ENCODE results near the gene ZNF678. TPM values are rescaled to one million over a fixed set of nuclear protein-coding genes. Genes with fewer than 3 reads are reported as not detected.
"Not testable (repeated sequence)": the region's sequence is repeated elsewhere in the genome, so short reads cannot be mapped to it uniquely, and the experiment has no call there.

Gene ZNF678
- polyA plus RNA-seq, 10 donors, result 6.3 to 11.4 (median 8.8) TPM

DNA sequence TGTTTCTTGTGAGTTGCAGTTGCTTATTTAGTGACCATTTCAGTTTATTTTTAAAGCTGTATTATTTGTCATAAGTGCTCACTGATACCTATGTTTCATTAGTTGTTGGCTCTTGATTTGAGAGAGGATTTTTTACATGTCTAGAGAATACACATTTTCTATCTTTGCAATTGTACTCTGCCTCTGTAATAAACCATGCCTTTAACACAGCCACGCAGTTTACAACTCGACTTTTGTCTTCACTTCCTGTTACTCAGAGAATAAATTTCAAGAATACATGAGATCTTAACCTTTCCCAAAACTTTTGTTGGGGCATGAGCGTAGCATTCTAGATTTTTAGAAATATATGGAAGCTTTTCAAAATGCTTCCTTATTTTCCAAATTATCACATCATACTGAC lies 14.9 kb upstream of the ZNF678 start:
- no peak for DNase-seq

DNA sequence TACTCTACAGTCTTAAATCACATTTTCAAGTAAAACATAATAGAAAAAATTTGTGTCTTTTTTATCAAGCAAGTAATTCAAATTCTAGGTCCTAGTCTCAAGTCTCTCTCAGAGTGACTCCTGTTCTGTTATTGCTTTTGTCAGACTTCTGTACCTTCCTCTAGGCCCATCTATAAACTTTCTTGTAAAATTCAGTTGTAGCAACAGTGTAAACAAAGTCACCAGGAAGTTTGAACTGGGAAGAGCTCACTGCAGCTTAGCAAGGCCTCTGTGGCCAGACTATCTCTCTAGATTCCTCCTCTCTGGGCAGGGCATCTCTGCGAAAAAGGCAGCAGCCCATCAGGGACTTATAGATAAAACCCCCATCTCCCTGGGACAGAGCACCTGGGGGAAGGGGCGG lies 13.5 kb upstream of the ZNF678 start:
- DNase-seq, result no peak

DNA sequence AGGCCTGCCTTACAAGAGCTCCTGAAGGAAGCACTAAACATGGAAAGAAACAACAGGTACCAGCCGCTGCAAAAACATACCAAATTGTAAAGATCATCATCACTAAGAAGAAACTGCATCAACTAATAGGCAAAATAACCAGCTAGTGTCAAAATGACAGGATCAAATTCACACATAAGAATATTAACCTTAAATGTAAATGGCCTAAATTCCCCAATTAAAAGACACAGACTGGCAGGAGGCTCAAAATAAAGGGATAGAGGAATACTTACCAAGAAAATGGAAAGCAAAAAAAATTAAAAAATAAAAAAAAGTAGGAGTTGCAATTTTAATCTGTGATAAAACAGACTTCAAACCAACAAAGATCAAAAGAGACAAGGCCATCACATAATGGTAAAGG lies 11.5 kb upstream of the ZNF678 start:
- not testable (repeated sequence) for DNase-seq

DNA sequence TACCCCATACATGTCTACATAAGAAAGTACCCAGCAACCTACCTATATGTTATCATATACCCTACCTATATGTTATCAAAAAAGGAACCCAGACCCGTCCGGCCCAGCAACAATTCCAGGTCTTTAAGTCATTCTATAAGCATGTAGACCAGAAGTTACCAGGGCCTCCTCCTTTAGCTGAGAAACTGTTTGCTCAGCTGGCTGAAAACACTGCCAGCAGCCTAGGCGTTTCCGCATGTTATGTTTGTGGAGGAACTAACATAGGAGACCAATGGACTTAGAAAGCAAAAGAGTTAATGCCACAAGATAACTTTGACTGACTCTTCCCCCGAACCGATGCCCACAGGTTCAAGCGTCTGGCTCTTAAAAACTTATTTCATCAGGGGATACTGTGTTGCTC lies 7.1 kb upstream of the ZNF678 start:
- DNase-seq, result no peak

DNA sequence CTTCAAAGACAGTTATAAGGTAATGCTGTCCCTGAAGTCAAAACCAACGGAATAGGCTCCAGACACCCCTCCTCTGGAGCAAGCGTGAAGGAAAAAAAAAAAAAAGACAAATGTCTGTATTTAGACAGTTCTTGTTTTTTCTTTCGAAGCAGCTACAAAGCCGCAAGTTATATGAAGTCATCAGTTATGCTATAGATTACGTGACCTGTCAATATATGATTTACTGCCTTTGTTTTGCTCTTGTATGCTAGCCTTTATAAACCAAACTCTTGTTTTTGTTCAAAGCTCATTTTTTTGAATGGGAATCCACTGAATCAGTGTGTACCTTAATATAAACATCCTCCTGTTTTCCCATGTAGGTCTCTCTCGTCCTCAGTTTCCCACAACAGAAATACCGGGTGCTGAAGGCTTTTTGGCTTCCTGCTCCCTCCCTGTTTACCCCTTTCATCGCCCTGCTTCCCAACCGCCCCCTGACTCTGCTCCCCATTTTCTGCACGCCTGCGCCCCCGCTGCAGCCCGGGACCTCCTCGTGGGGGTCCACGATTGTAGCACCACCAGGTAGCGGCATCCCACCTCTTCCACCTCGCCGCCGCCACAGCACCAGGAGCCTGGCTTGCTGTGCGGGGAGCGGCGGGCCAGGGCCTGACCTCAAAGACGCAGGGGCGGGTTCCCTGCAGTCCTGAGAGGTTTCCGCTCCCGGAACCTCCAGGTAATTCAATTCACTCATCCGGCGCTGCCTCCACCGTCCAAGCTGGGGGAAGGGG lies 5.2 kb upstream of the ZNF678 start:
- DNase-seq, result no peak

DNA sequence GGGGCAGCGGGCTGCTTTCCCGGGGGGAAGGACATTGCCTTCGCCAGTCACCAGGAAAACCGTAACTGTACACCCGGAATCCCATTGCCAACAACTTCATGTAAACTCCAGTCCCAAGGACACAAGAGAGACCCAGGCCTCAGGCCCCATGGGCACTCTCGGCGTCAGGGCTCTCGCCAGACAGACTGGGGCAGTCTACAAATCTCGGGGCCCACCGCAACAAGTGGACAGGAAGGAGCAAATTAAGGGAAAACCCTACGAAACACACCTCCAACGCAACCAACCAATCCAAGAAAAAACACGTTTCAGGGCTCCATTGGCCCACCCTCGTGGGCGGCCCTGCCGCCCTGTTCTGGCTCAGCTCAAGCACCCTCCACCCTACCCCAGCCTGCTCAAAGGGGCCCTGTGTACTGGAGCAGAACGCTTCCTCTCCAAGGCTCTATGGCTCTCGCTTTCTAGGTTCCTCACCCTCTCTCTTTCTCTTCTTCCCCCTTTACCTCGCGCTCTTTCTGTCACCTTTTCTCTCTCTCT lies 4.6 kb upstream of the ZNF678 start:
- DNase-seq, result no peak

DNA sequence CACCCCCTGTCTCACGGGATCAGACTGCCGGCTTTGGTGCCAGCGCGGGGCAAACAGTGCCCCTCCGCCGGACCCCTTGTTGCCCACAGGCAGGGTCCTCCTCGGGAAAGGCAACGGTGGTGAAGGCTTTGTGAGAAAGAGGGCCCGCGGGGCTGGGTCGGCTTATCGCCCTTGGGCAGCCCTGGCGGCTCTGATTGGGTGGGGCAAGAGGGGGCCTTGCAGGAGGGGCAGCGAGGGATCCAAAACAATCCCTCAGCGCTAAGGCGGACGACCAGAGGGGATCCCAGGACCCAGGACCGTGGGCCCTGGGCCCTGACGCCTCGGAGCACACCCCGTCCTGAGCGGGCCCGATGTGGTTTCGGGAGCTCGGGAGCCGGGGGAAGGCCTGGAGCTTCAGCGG lies 3.9 kb upstream of the ZNF678 start:
- DNase-seq, result no peak

DNA sequence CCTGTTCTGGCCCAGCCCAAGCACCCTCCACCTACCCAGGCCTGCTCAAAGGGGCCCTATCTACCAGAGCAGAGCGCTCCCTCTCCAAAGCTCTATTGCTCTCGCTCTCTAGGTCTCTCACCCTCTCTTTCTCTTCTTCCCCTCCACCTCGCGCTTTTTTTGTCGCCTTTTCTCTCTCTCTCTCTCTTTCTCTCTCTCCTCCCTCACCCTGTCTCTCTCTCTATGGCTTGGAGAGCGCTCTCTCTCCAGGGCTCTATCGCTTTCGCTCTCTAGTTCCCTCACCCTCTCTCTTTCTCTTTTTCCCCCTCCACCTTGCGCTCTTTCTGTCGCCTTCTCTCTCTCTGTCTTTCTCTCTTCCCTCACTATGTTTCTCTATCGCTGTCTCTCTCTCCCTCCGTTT lies 3.4 kb upstream of the ZNF678 start:
- DNase-seq, result no peak

DNA sequence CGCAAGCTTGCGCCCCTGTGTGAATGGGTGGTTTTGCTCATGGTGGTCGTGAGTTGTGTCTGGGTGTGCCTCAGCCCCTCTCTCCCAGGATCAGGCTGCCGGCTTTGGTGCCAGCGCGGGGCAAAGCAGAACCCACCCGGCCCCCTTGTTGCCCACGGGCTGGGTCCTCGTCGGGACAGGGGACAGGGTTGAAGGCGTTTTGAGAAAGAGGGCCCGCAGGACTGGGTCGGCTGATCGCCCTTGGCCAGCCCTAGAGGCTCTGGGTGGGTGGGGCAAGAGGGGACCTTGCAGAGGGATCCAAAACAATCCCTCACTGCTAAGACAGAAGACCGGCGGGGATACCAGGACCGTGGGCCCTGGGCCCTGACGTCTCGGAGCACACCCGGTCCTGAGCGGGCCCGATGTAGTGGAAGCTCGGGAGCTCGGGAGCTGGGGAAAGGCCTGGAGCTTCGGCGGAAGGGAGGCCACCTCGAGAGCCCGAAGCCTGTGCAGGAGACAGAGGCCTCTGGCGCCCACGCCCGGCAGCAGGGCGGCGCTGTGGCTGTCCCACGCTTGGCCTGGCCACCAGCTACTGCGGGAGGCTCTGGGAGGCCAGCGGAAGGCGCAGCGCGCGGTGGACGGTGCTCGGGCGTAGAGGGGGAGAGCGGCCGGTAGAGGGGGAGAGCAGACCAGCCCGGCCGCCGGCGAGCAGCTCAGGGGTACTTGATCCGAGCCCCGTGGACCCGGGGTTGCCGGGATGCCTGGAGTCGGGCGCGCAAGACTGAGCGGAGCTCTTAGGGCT lies 2.8 kb upstream of the ZNF678 start:
- DNase-seq, result peak in 1 of 3 donors; percentile 52

DNA sequence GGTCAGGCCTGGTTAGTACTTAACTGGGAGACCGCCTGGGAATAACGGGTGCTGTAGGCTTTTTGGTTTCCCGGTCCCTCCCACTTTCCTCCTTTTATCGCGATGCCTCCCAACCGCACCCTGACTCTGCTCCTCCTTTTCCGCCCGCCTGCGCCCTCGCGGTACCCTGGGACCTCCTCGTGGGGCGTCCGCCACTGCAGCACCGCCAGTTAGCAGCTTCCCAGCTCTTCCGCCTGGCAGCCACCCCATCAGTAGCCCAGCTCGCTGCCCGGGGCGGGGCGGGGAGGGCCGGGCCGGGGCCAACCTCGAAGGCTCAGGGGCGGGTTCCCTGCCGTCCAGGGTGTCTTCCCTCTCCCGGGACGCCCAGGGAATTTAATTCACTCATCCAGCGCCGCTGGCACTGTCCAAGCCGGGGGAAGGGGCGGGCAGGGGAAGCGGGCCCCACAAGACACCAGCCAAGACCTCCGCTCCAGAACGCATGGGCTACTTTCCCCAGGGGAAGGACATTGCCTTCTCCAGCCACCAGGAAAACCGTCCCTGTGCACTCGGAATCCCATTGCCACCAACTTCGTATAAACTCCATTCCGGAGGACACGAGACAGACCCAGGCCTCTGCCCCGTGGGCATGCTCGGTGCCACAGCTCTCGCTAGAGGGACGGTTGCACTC lies 2.0 kb upstream of the ZNF678 start:
- DNase-seq, result no peak

DNA sequence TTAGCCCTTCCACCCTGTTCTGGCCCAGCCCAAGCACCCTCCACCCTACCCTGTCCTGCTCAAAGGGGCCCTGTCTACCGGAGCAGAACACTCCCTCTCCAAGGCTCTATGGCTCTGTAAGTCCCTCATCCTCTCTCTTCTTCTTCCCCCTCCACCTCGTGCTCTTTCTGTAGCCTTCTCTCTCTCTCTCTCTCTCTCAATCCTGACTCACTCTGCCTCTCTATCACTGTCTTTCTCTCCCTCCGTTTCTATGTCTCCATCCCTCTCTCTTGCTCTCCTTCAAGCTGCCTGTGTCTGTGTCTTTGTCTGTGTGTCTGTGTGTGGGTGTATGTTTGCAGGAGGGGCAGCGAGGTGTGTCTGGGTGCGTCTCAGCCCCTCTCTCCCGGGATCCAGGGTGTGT lies 1.3 kb upstream of the ZNF678 start:
- no peak for DNase-seq

DNA sequence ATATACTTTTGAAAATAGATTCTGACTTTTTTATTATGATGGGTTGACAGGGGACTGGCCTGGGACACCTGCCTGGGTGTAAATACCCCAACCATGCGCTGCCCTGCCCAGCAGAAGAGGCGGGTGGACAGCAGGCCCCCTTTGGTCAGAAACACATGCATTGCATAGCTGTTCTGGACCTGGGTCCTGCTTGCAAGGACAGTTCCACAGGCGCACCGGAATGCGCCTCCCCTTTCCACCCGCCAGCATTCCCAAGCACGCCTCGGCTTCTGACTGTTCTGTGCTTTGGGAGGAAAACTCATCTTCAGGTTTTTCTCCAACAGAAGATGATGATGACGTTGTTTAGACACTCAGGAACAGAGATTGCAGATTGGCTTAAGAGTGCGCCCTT lies 428 bp upstream of the ZNF678 start:
- DNase-seq, result no peak

DNA sequence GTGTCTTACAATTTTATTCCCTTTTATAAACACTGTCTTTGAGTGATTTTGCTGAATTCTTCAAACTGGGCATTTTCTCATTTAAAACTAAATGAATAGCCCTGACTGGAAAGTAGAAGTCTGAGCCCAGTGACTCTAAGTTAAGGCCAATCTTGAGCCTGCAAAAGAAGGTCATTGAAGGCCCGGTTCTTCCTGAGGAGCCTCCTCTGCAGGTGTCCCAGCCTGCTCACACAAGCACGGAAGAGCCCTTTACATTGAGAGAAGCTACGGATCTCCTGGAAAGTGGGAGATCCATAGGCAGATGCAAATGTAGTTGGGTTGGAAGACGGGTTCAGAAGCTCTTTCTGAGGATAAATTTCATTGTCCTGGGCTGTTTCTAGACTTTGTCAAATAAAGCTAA lies 3.9 kb downstream of the ZNF678 start:
- DNase-seq, result no peak

DNA sequence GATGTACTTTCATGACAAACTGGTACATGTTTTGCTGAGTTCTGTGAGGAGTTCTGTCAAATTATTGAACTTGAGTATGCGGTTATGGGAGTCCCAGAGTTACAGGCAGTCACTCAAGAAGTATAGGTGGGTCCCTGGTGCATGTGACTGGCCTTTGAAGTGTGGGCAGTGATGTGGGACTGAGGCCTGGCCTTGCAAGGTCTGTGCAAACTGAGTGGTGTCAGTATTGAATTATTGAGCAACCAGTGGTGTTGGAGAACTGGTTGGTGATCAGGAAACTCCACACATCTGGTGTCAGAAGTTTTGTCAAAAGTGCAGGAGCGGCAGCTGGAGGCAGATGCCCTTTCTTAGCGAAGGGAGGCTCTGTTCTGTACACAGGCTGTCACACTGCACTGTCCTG lies 5.2 kb downstream of the ZNF678 start:
- DNase-seq, result no peak

DNA sequence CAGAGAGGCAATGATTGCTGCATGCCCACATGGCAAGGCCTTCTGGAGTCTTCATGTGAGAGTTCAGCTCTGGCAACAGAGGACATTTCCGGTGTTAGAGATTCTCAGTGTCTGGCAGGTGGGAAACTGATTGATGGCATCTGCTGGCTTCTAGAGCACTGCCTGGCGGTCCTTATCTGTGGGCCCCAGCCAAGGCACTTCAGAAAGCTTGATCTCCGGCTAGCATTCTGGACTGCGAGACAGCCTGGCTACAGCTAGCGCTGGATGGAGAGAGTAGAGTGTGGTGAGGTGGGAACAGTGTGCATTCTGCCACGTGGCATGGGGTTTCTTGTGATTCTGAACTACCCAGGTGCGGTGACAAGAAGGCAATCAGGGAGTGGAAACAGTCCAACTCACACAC lies 9.4 kb downstream of the ZNF678 start:
- DNase-seq, result no peak

DNA sequence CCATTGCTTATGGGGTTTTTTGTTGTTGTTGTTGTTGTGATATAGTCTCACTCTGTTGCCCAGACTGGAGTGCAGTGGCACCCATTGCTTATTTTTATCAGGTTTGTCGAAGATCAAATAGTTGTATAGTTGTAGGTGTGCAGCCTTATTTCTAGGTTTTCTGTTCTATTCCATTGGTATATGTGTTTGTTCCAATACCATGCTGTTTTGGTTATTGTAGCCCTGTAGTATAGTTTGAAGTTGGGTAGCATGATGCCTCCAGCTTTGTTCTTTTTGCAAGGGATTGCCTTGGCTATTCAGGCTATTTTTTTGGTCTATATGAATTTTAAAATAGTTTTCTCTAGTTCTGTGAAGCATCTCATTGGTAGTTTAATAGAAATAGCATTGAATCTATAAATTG lies 11.6 kb downstream of the ZNF678 start:
- DNase-seq, result no peak

DNA sequence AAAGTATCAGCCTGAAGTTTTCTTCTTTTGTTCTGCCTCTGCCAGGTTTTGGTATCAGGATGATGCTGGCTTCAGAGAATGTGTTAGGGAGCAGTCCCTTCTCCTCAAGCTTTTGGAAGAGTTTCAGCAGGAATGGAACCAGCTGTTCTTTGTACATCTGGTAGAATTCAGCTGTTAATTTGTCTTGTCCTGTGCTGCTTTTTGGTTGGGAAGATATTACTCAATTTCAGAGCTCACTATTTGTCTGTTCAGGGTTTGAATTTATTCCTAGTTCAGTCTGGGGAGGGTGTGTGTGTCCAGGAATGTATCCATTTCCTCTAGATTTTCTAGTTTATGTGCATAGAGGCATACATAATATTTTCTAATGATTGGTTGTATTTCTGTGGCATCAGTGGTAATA lies 12.8 kb downstream of the ZNF678 start:
- DNase-seq, result peak in 1 of 3 donors; percentile 39

DNA sequence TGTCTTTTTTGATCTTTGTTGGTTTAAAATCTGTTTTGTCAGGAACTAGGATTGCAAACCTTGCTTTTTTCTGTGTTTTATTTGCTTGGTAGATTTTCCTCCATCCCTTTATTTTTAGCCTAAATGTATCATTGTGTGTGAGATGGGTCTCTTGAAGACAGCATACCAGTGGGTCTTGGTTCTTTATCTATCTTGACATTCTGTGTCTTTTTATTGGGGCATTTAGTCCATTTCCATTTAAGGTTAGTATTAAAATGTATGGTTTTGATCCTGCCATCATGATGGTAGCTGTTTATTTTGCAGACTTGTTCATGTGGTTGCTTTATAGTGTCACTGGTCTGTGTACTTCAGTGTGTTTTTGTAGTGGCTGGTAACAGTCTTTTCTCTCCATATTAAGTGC lies 14.1 kb downstream of the ZNF678 start:
- no peak for DNase-seq

DNA sequence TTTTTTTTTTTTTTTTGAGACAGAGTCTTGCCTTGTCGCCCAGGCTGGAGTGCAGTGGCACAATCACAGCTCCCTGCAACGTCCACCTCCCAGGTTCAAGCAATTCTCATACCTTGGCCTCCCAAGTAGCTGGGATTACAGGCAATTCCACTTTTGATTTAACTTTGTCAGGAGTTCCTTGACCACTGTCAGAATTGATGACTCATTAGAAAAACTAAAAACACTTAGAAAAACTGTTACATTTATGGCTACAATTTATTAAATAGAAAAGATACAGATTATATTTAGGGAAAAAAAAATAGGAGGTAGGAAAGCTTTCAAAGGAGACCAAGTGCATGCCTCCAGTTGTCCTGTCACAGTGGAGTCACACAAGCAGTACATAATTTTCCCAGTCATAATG lies 20.0 kb downstream of the ZNF678 start:
- no peak for DNase-seq

DNA sequence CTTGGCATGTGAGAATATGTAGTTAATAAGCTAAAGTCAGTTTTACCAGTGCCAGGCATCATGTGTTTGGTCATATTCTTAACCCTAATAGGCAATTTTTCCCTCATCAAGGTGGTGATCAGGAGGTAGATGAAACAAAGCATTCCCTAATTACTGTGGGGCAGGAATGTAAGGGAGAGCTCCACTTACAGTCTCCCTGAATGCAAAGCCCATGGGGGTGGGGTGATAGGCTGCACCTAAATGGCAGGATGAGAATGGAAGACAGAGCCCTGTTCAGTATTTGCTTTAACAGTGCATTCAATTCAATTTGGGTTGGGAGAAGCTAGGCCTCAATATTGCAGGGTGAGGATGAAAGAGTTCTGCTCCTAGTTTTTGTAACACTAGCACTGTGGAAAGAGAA lies 23.4 kb downstream of the ZNF678 start:
- no peak for DNase-seq

DNA sequence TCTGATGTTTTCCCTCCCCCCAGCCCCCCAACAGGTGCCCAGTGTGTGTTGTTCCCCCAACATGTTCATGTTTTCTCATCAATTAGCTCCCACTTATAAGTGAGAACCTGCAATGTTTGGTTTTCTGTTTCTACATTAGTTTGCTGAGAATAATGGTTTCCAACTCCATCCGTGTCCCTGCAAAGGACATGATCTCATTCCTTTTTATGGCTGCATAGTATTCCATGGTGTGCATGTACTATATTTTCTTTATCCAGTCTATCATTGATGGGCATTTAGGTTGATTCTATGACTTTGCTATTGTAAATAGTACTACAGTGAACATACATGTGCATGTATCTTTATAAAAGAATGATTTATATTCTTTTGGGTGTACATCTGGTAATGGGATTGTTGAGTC lies 24.6 kb downstream of the ZNF678 start:
- no peak for DNase-seq

DNA sequence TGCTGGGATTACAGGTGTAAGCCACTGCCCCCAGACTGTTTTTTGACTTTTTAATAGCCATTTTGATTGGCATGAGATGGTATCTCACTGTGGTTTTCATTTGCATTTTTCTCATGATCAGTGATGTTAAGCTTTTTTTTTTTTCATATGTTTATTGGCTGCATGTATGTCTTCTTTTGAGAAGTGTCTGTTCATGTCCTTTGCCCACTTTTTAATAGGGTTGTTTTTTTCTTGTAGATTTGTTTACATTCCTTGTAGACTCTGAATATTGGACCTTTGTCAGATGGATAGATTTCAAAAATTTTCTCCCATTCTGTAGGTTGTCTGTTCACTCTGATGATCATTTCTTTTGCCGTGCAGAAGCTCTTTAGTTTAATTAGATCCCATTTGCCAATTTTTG lies 25.4 kb downstream of the ZNF678 start:
- DNase-seq, result not testable (repeated sequence)

DNA sequence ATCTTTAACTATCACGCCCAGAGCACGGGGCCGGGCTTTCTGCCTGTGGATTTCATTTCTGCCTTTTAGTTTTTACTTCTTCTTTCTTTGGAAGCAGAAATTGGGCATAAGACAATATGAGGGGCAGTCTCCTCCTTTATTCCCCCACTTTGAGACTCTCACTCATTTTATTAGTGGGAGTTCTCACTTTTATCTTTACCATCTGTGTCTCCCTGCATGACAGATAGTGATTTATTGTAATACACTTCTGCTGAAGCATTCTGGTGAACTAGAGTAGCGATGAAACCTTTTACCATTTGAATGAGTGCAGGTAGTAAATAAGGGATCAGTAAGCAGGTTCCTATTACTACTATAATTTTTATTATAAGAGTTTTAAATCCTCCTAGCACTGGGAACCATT lies 26.4 kb downstream of the ZNF678 start:
- DNase-seq, result not testable (repeated sequence)

Data from muscle of back (tissue), 11 donors.